Measurements from ENCODE around the gene CCDC24. TPM values are rescaled to one million over a fixed set of nuclear protein-coding genes. Genes with fewer than 3 reads are reported as not detected.

Gene CCDC24
- total RNA-seq, 3 donors from 2014 or later: 1.0 to 1.8 (median 1.2) TPM

DNA sequence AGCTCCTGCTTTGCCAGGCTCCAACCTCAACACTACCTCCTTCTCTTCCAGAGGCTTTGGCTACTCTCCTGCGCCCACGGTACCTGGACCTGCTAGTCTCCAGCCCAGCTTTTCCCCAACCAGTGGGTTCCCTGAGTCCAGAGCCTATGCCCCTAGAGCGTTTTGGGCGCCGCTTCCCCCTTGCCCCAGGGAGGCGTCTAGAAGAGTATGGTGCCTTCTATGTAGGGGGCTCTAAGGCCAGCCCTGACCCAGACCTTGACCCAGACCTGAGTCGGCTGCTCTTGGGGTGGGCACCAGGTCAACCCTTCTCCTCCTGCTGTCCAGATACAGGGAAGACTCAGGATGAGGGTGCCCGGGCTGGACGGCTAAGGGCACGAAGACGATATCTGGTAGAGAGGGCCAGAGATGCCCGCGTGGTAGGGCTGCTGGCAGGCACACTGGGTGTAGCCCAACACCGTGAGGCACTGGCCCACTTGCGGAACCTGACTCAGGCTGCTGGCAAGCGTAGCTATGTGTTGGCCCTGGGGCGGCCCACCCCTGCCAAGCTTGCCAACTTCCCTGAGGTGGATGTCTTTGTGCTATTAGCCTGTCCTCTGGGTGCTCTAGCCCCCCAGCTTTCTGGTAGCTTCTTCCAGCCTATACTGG lies 19.9 kb upstream of the CCDC24 start:
- Mint-ChIP-seq H3K4me3 (peak overlapping the region; percentile 99), H3K36me3 (ENCODE audit: insufficient read depth) (peaks cover 22% of the 10 kb centered on the region), H3K9me3 (no peaks in the 10 kb centered on the region), H3K4me1 (ENCODE audit: low read depth) (peaks cover 42% of the 10 kb centered on the region), H3K27me3 (ENCODE audit: low read depth) (no peaks in the 10 kb centered on the region)
- ATAC-seq (no peak), DNase-seq (no peak)

DNA sequence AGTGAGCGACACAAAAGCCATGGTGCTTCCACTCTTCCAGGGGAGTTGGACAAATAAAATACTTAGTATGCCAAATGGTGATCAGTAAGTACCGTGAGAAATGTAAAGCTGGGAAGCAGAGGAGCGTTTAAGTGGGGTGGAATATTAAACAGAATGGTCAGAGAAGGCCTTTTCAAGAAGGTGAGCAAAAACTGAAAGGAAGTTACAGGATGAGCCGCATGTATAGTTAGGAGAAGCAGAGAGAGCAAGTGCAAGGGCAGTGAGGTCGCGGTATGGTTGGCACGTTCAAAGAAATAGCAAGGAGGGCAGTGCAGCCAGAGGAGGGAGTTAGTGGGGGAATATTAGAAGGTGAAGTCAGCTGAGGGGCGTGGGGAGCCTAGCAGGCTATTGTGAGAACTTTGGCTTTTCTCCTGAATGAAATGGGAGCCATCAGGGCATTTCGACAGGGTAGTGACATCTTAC lies 17.4 kb upstream of the CCDC24 start:
- Mint-ChIP-seq H3K27me3 (ENCODE audit: low read depth) (no peaks in the 10 kb centered on the region), H3K36me3 (ENCODE audit: insufficient read depth) (peaks cover 36% of the 10 kb centered on the region), H3K4me1 (ENCODE audit: low read depth) (peaks cover 62% of the 10 kb centered on the region), H3K4me3 (peak overlapping the region; percentile 89), H3K9me3 (no peaks in the 10 kb centered on the region)
- ATAC-seq (no peak), DNase-seq (no peak)

DNA sequence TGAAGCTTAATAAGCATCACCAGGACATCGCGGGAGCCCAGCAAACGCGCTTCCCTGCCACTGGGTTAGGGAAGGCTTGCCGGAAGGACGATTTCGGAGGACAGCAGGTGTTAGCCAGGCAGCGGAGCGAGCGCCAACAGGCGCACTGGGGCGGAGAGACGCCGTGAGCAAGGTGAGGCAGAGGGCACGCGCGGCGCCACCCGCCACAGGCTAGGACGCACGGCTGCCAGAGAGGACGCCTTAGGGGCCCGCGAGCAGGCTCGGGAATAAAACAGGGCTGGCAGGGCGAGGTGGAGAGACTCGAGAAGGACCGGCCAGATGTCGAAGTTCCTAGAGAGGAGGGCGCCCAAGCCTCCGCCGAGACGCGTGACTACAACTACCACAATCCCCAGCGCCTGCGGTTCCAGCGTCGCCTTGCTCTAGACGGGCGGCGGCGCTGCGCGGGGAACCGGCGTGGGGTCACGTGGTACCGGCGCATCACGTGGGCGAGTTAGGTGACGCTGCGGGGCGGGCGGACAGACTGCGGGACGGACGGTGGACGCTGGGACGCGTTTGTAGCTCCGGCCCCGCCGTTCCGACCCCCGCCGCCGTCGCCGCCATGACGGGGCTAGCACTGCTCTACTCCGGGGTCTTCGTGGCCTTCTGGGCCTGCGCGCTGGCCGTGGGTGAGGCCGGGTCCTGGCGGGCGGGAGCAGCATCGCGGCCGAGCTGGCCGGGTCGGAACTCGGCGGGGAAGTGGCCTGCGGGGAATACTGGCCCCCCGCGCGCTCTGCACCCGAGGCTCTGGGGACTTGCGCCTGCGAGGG lies 16.8 kb upstream of the CCDC24 start, which contains the start of gene ATP6V0B:
ATP6V0B (plus strand) TSS at position 518 of the 806 bp plus-strand sequence; CDS start at position 599, 81 bp downstream.
- Mint-ChIP-seq H3K4me3 (peak within 1 kb of the TSS; percentile 89), H3K36me3 (ENCODE audit: insufficient read depth) (peaks cover 36% of the 10 kb centered on the region), H3K9me3 (no peaks in the 10 kb centered on the region), H3K4me1 (ENCODE audit: low read depth) (peaks cover 57% of the 10 kb centered on the region), H3K27me3 (ENCODE audit: low read depth) (no peaks in the 10 kb centered on the region)
- ATAC-seq: peak; percentile 75 to 76
- DNase-seq: peak; percentile 91

DNA sequence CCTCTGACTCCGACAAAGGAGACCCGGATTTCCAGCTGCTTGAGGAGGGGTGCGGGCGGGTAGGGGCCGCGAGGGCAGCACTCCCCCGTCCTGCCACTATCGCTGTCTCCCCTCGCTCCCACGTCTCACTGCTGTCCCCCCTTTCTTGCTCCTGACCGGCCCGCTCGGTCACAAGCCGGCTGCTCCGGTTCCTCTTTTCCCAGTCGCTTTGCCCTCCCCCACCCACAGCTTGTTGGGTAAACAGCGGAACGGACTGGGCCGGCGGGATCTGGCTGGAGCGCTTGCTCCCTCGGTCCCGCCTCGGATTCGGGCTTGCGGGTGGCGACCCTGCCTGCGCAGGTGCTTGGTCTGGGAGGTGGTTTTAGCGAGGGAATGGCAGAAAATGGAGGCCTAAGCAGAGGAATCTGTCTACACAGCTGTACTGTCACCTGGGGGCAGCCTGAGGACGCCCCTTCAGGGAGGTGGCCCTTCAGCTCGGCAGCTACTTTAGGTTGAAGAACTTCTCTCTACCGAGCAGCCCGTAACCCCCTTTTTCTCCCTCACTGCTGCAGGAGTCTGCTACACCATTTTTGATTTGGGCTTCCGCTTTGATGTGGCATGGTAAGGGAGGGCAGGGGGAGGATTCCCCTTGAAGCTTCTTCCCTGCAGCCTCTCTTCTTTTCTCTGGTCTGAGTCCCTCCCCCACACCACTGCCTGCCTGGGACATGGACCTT lies 16.0 kb upstream of the CCDC24 start:
- Mint-ChIP-seq H3K9me3 (no peaks in the 10 kb centered on the region), H3K4me3 (peak overlapping the region; percentile 89), H3K27me3 (ENCODE audit: low read depth) (no peaks in the 10 kb centered on the region), H3K36me3 (ENCODE audit: insufficient read depth) (peaks cover 33% of the 10 kb centered on the region), H3K4me1 (ENCODE audit: low read depth) (peaks cover 56% of the 10 kb centered on the region)
- no peak for DNase-seq
- ATAC-seq: peak; percentile 2 to 3

DNA sequence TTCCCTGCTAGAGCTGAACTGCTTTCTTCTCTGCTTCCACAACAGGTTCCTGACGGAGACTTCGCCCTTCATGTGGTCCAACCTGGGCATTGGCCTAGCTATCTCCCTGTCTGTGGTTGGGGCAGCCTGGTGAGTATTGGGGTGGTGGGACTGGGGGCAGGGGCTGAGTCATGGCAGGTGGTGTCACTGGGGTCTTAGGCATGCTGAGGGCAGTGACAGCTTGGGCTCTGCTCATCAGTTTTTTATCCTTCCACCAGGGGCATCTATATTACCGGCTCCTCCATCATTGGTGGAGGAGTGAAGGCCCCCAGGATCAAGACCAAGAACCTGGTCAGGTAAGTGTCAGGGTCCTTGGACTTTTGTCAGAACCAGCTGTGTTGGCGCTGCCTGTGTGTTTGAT lies 15.4 kb upstream of the CCDC24 start:
- H3K36me3 Mint-ChIP-seq (ENCODE audit: insufficient read depth): peaks cover 33% of the 10 kb centered on the region
- peaks cover 54% of the 10 kb centered on the region for H3K4me1 Mint-ChIP-seq (ENCODE audit: low read depth)
- no peak for ATAC-seq
- H3K9me3 Mint-ChIP-seq: no peaks in the 10 kb centered on the region
- no peaks in the 10 kb centered on the region for H3K27me3 Mint-ChIP-seq (ENCODE audit: low read depth)
- DNase-seq: no peak
- peak overlapping the region; percentile 89 for H3K4me3 Mint-ChIP-seq

DNA sequence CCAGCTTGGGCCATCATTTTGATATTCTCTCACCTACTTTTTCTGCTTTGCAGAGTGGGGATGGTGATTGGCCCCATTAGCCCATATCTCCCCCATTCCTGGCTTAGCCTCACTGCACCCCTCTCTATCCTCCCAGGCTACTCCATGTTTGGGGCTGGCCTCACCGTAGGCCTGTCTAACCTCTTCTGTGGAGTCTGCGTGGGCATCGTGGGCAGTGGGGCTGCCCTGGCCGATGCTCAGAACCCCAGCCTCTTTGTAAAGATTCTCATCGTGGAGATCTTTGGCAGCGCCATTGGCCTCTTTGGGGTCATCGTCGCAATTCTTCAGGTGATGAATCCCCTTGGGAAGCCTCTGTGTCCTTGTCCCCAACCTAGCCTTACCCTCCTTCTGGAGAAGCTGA lies 14.5 kb upstream of the CCDC24 start:
- Mint-ChIP-seq H3K4me3 (peak overlapping the region; percentile 80), H3K36me3 (ENCODE audit: insufficient read depth) (peaks cover 33% of the 10 kb centered on the region), H3K4me1 (ENCODE audit: low read depth) (peaks cover 51% of the 10 kb centered on the region), H3K27me3 (ENCODE audit: low read depth) (no peaks in the 10 kb centered on the region), H3K9me3 (no peaks in the 10 kb centered on the region)
- no peak for ATAC-seq
- DNase-seq: no peak

DNA sequence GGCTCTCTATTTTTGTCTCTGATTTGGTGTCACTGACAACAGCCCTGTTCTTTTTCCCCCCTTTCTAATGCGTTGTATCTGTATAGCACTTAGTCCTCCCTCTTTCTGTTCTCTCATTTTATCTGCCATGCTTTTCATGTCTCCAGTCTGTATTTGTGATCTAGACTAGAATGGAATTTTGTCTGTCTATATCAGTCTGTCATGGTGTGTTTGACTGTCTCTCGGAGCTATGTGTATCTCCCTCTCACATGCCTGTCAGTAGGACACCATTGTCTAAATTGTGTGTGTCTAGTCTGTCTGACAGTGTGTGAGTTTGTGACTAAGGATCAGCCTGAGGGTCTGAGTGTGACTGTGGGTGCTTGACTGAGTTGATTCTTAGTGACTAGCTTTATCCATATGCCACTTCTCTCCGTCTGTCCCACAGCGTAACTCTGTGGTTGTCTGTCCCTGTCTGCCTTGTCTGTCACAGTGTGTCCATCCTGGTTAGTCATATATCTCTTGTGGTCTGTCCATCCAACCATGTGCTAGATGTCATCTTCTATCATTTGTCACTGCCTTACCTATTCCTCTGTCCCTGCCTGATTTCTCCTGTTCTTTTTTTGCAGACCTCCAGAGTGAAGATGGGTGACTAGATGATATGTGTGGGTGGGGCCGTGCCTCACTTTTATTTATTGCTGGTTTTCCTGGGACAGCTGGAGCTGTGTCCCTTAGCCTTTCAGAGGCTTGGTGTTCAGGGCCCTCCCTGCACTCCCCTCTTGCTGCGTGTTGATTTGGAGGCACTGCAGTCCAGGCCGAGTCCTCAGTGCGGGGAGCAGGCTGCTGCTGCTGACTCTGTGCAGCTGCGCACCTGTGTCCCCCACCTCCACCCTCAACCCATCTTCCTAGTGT lies 13.8 kb upstream of the CCDC24 start:
- Mint-ChIP-seq H3K4me1 (ENCODE audit: low read depth) (peaks cover 51% of the 10 kb centered on the region), H3K36me3 (ENCODE audit: insufficient read depth) (peaks cover 33% of the 10 kb centered on the region), H3K4me3 (peak overlapping the region; percentile 80), H3K27me3 (ENCODE audit: low read depth) (no peaks in the 10 kb centered on the region), H3K9me3 (no peaks in the 10 kb centered on the region)
- ATAC-seq (no peak), DNase-seq (no peak)

DNA sequence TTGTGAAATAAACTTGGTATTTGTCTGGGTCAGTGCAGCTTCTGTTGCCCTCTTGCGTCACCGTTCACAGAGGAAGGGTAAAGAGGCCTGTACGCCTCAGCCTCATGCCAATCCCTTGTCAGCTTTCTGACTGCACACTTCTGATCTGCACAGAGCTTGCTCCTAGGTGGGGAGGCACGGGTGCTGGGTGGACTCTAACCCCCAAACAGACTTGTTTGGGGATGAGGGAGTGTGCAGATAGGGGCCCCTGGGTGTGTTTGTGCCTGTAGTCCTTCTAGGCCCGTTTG lies 13.2 kb upstream of the CCDC24 start:
- H3K27me3 Mint-ChIP-seq (ENCODE audit: low read depth): no peaks in the 10 kb centered on the region
- peak overlapping the region; percentile 80 for H3K4me3 Mint-ChIP-seq
- peaks cover 27% of the 10 kb centered on the region for H3K36me3 Mint-ChIP-seq (ENCODE audit: insufficient read depth)
- peaks cover 51% of the 10 kb centered on the region for H3K4me1 Mint-ChIP-seq (ENCODE audit: low read depth)
- no peak for DNase-seq
- no peak for ATAC-seq
- no peaks in the 10 kb centered on the region for H3K9me3 Mint-ChIP-seq

DNA sequence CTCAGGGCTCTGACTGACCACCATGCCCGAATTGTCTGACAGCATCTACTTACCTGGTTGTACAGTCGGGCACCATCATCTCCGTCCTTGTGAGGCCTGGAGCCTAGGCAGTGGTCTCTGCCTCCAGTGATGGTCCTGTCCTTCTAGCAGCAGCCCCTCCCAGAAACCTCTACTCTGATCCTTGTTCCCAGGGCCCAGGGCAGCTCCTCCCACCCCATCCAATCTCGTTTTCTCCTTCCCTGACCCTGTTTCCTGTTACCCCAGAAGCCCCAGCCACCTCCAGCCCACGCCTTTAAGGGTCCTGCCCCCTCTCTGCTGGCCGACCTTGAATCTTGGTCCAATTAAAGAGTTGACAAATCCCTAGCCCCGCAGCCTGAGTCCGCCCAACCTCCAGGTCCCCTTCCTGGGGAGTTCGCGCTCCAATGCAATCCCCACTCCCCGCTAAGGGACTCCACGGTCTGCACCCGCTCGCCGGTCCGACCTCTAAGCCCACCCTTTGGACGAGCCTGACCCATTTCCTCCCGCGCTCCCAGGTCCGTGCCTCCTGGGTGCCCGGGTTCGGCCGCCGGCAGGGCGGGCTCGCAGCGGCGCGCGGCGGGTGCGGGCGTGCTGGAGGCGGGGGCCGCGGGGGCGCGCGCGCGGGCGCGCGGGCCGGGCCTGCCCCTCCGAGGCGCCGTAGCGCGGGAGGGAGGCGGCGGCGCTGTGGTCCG lies 12.7 kb upstream of the CCDC24 start, which contains the start of gene B4GALT2:
B4GALT2 (plus strand) TSS at position 660 of the 710 bp plus-strand sequence. CDS start 1,951 bp downstream, outside the sequence.
- ATAC-seq (peak in 1 of 2 donors; percentile 18), DNase-seq (peak; percentile 24)
- no peaks in the 10 kb centered on the region for H3K9me3 Mint-ChIP-seq
- peak within 1 kb of the TSS; percentile 88 for H3K4me3 Mint-ChIP-seq
- H3K36me3 Mint-ChIP-seq (ENCODE audit: insufficient read depth): peaks cover 22% of the 10 kb centered on the region
- H3K4me1 Mint-ChIP-seq (ENCODE audit: low read depth): peaks cover 47% of the 10 kb centered on the region
- no peaks in the 10 kb centered on the region for H3K27me3 Mint-ChIP-seq (ENCODE audit: low read depth)

DNA sequence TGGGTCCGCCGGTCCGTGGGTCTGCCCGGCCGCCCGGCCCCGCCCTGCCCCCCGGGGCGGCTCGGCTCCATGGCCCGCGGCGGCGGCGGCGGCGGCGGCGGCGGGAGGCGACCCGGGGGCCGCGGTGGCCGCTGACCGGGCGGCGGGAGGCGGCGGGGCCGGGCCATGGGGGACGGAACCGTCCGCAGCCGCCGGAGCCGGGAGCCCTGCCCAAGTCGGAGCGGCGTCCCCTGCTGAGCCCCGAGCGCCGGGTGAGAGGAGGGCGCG lies 12.2 kb upstream of the CCDC24 start:
- ATAC-seq (no peak), DNase-seq (no peak)
- Mint-ChIP-seq H3K36me3 (ENCODE audit: insufficient read depth) (peaks cover 19% of the 10 kb centered on the region), H3K27me3 (ENCODE audit: low read depth) (no peaks in the 10 kb centered on the region), H3K4me1 (ENCODE audit: low read depth) (peaks cover 42% of the 10 kb centered on the region), H3K4me3 (no peak overlapping the region), H3K9me3 (no peaks in the 10 kb centered on the region)

DNA sequence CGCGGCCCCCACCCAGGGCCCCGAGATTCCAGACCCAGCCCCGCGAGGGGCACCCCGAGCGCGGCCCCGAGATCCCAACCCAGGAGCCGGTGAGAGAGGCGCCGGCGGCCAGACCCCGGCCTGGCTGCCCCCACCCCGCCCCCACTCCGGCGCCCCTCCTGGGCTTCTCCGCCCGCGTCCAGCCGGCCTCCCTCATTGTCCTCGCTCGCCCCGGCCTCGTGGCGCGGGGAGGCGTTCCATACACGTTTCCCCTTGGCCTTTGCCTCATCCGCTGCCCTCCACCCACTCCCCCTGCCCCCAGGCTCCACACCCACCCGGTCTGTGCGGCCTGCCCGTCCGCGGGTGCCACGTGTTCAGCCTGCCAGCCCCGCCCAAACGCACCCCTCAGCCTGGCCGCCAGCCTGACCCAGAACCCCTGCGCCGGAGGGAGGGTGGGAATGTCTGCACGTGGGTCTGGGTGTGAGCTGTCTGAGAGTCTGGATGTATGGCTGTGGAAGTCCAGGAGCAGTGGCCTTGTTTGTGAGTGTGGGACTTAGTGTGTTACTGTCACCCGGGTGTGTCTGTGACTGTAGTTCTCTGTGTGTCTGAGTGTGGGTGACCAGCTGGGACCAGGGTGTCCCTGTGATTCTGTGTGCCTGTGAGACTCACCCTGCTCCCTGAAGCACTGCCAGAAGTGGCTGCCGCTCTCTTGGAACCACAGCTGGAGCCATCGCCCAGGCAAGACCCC lies 11.7 kb upstream of the CCDC24 start:
- H3K4me1 Mint-ChIP-seq (ENCODE audit: low read depth): peaks cover 40% of the 10 kb centered on the region
- H3K27me3 Mint-ChIP-seq (ENCODE audit: low read depth): no peaks in the 10 kb centered on the region
- H3K4me3 Mint-ChIP-seq: peak overlapping the region; percentile 88
- peaks cover 19% of the 10 kb centered on the region for H3K36me3 Mint-ChIP-seq (ENCODE audit: insufficient read depth)
- DNase-seq (peak; percentile 23), ATAC-seq (peak; percentile 19 to 21)
- no peaks in the 10 kb centered on the region for H3K9me3 Mint-ChIP-seq

DNA sequence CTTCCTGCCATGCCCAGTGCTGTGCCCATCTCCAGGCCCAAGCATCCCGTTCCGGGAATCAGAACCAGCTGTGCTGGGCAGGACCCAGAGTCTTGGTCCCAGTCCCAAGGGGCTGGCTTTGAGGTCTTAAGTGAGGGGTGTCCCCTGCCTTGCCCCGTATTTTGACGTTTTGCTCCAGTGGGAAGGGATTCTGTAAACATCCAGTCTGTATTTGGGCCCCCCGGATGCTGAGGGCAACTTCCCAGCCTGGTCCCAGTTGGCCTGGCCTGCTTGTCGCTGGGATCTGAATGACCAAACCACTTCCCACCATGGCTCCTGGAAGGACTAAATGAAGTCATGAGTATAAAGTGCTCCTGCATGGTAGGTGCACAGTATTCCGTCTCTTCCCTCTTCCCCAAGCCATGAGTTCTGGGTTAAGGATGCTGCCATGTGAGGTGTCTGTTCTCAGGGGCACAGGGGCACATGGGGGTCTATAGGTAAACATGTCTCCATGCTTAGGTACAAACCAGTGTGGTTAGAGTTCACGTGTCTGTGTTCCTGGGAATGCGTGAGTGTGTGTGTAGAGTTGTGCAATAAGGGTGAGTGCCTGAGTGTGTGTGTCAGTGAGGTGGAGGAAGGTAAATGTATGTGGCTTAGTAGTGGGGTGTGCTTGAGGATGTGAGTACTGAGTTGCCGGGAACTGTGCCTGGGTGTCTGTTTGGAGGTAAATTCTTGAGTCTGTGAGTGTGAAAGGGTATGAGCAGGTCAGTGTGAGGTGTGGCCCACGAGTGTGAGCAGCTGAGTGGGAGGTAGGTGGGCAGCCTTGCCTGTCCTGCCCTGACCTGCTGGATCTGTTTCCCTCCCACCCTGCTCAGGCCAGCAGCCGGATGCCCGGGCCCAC lies 10.9 kb upstream of the CCDC24 start:
- no peak for DNase-seq
- Mint-ChIP-seq H3K4me1 (ENCODE audit: low read depth) (peaks cover 38% of the 10 kb centered on the region), H3K27me3 (ENCODE audit: low read depth) (no peaks in the 10 kb centered on the region), H3K36me3 (ENCODE audit: insufficient read depth) (peaks cover 19% of the 10 kb centered on the region), H3K9me3 (no peaks in the 10 kb centered on the region), H3K4me3 (peak overlapping the region; percentile 88)
- ATAC-seq: no peak

All from activated T-cell treated with anti-CD3 and anti-CD28 coated beads, Interleukin-2, amount 50 U/mL, for 4 hours (primary cell).